Spleen (tissue), 7 donors: Measurements from ENCODE around the gene BMAL2.

Experiments used
- CTCF ChIP-seq, 11 experiments: fragments of 200-600 bp in 7 of 11; fragments of 450-650 bp in 4 of 11; sonication (generic) in 4 of 11; IDR thresholded peaks in 8 of 11; conservative IDR thresholded peaks in 3 of 11; 1 replicate in 7 of 11; 2 replicates in 4 of 11; pipeline versions ENCODE4 v1.4.0 to v1.8.0; 2016 to 2021; ENCODE audit warnings: antibody characterized with exemption in 11 of 11, inconsistent platforms in 4 of 11, mild to moderate bottlenecking in 1 of 11
- POLR2A ChIP-seq, 3 donors: fragments of 450-650 bp; IDR thresholded peaks; one replicate each; pipeline ENCODE4 v1.5.1; 2017; ENCODE audit warnings: antibody characterized with exemption in 3 of 3, mild to moderate bottlenecking in 1 of 3
- POLR2AphosphoS5 ChIP-seq, 3 donors: sonication (generic); formaldehyde crosslinking; IDR thresholded peaks; one replicate each; pipeline ENCODE4 v1.5.1; 2017; ENCODE audit warnings: antibody characterized with exemption in 3 of 3
- donor health status: DM: no; HTN: no; CAD: no; lungs with moderate emphysema.
- donor health status: DM: no; HTN: no; CAD: no.
- donor health status: DM: no; HTN: no; CAD: no.

- no peak for TF ChIP-seq CTCF (IDR thresholded peaks at IDR 0.05 in 8 of 11, conservative IDR thresholded peaks at IDR 0.05 in 3 of 11)
- no peak for TF ChIP-seq POLR2AphosphoS5 (IDR thresholded peaks at IDR 0.05)
- TF ChIP-seq POLR2A (IDR thresholded peaks at IDR 0.05): no peak
Observed at GRCh38 chr12:27334042-27334720, 1.5 kb downstream of the BMAL2 start.
